ENCODE measurements around the gene TVP23C. TPM values are rescaled to one million over a fixed set of nuclear protein-coding genes. Genes with fewer than 3 reads are reported as not detected.

The TVP23C gene
- total RNA-seq, 1 experiment from 2014 or later, result 6.7 TPM

GRCh38 chr17:15466131-15466530, 97.2 kb downstream of the TVP23C start:
- Histone ChIP-seq H3K9me3 (ENCODE audit: control insufficient read depth, insufficient read depth, low read depth, low read length) (no peaks in the 10 kb centered on the region), H3K4me3 (ENCODE audit: low read depth in 2 of 2, low read length in 2 of 2) (no peak overlapping the region), H3K27ac (ENCODE audit: low read length) (no peak overlapping the region), H3K27me3 (ENCODE audit: control insufficient read depth, insufficient read depth, low read length) (no peaks in the 10 kb centered on the region), H3K36me3 (ENCODE audit: control insufficient read depth, insufficient read depth, low read length) (no peaks in the 10 kb centered on the region), H3K4me1 (ENCODE audit: control insufficient read depth, insufficient read depth, low read length) (no peaks in the 10 kb centered on the region)
- CTCF ChIA-PET, result no interaction called here
- DNase-seq (ENCODE audit: low read depth, low spot score) (no peak), ATAC-seq (no peak)
- intact Hi-C loops (cut with micrococcal nuclease; ENCODE audit: unreplicated experiment), result no loop called here
- no TSS peak for BruUV-seq (replicated peaks)
- TF ChIP-seq, protein P1, sequence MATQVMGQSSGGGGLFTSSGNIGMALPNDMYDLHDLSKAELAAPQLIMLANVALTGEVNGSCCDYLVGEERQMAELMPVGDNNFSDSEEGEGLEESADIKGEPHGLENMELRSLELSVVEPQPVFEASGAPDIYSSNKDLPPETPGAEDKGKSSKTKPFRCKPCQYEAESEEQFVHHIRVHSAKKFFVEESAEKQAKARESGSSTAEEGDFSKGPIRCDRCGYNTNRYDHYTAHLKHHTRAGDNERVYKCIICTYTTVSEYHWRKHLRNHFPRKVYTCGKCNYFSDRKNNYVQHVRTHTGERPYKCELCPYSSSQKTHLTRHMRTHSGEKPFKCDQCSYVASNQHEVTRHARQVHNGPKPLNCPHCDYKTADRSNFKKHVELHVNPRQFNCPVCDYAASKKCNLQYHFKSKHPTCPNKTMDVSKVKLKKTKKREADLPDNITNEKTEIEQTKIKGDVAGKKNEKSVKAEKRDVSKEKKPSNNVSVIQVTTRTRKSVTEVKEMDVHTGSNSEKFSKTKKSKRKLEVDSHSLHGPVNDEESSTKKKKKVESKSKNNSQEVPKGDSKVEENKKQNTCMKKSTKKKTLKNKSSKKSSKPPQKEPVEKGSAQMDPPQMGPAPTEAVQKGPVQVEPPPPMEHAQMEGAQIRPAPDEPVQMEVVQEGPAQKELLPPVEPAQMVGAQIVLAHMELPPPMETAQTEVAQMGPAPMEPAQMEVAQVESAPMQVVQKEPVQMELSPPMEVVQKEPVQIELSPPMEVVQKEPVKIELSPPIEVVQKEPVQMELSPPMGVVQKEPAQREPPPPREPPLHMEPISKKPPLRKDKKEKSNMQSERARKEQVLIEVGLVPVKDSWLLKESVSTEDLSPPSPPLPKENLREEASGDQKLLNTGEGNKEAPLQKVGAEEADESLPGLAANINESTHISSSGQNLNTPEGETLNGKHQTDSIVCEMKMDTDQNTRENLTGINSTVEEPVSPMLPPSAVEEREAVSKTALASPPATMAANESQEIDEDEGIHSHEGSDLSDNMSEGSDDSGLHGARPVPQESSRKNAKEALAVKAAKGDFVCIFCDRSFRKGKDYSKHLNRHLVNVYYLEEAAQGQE (IDR thresholded peaks at IDR 0.05; ENCODE audit: insufficient read depth in 1 of 2, low read depth in 2 of 2, low read length in 1 of 2), result no peak
- no peak for TF ChIP-seq SIN3A (IDR thresholded peaks at IDR 0.05; ENCODE audit: borderline replicate concordance, insufficient read depth, low read depth, low read length)
- no peak for TF ChIP-seq TCF7L2 (IDR thresholded peaks at IDR 0.05; ENCODE audit: low read depth, low read length)
- no peak for TF ChIP-seq POLR2AphosphoS5 (IDR thresholded peaks at IDR 0.05; ENCODE audit: low read depth, low read length)
- TF ChIP-seq, protein P2, sequence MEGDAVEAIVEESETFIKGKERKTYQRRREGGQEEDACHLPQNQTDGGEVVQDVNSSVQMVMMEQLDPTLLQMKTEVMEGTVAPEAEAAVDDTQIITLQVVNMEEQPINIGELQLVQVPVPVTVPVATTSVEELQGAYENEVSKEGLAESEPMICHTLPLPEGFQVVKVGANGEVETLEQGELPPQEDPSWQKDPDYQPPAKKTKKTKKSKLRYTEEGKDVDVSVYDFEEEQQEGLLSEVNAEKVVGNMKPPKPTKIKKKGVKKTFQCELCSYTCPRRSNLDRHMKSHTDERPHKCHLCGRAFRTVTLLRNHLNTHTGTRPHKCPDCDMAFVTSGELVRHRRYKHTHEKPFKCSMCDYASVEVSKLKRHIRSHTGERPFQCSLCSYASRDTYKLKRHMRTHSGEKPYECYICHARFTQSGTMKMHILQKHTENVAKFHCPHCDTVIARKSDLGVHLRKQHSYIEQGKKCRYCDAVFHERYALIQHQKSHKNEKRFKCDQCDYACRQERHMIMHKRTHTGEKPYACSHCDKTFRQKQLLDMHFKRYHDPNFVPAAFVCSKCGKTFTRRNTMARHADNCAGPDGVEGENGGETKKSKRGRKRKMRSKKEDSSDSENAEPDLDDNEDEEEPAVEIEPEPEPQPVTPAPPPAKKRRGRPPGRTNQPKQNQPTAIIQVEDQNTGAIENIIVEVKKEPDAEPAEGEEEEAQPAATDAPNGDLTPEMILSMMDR (IDR thresholded peaks at IDR 0.05), result no peak
- in situ Hi-C loops (cut with HindIII; ENCODE audit: low pct_unique_long_range_greater_than_20kb, low sequenced_read_pairs), result no loop called here
- POLR2A ChIA-PET, result no interaction called here

GRCh38 chr17:15465045-15465701, 98.1 kb downstream of the TVP23C start:
- Histone ChIP-seq H3K27ac (ENCODE audit: low read length) (no peak overlapping the region), H3K4me1 (ENCODE audit: control insufficient read depth, insufficient read depth, low read length) (no peaks in the 10 kb centered on the region), H3K9me3 (ENCODE audit: control insufficient read depth, insufficient read depth, low read depth, low read length) (no peaks in the 10 kb centered on the region), H3K27me3 (ENCODE audit: control insufficient read depth, insufficient read depth, low read length) (no peaks in the 10 kb centered on the region), H3K4me3 (ENCODE audit: low read depth in 2 of 2, low read length in 2 of 2) (no peak overlapping the region), H3K36me3 (ENCODE audit: control insufficient read depth, insufficient read depth, low read length) (no peaks in the 10 kb centered on the region)
- in situ Hi-C loops (cut with HindIII; ENCODE audit: low pct_unique_long_range_greater_than_20kb, low sequenced_read_pairs), result no loop called here
- no TSS peak for BruUV-seq (replicated peaks)
- TF ChIP-seq SIN3A (IDR thresholded peaks at IDR 0.05; ENCODE audit: borderline replicate concordance, insufficient read depth, low read depth, low read length), result no peak
- no peak for TF ChIP-seq TCF7L2 (IDR thresholded peaks at IDR 0.05; ENCODE audit: low read depth, low read length)
- TF ChIP-seq, protein P1 (IDR thresholded peaks at IDR 0.05; ENCODE audit: insufficient read depth in 1 of 2, low read depth in 2 of 2, low read length in 1 of 2), result no peak
- TF ChIP-seq POLR2AphosphoS5 (IDR thresholded peaks at IDR 0.05; ENCODE audit: low read depth, low read length), result no peak
- TF ChIP-seq, protein P2 (IDR thresholded peaks at IDR 0.05), result no peak
- ATAC-seq (no peak), DNase-seq (ENCODE audit: low read depth, low spot score) (no peak)
- CTCF ChIA-PET, result no interaction called here
- POLR2A ChIA-PET, result no interaction called here
- intact Hi-C loops (cut with micrococcal nuclease; ENCODE audit: unreplicated experiment), result no loop called here
